ENCODE data around the gene R3HDM2. TPM values are rescaled to one million over a fixed set of nuclear protein-coding genes. Genes with fewer than 3 reads are reported as not detected.

R3HDM2 gene
- total and polyA plus RNA-seq, 2 of the 13 experiments (the other 11 are each of a cell fraction or from before 2014, with no cell fraction given): 11.1 to 23.5 TPM

DNA sequence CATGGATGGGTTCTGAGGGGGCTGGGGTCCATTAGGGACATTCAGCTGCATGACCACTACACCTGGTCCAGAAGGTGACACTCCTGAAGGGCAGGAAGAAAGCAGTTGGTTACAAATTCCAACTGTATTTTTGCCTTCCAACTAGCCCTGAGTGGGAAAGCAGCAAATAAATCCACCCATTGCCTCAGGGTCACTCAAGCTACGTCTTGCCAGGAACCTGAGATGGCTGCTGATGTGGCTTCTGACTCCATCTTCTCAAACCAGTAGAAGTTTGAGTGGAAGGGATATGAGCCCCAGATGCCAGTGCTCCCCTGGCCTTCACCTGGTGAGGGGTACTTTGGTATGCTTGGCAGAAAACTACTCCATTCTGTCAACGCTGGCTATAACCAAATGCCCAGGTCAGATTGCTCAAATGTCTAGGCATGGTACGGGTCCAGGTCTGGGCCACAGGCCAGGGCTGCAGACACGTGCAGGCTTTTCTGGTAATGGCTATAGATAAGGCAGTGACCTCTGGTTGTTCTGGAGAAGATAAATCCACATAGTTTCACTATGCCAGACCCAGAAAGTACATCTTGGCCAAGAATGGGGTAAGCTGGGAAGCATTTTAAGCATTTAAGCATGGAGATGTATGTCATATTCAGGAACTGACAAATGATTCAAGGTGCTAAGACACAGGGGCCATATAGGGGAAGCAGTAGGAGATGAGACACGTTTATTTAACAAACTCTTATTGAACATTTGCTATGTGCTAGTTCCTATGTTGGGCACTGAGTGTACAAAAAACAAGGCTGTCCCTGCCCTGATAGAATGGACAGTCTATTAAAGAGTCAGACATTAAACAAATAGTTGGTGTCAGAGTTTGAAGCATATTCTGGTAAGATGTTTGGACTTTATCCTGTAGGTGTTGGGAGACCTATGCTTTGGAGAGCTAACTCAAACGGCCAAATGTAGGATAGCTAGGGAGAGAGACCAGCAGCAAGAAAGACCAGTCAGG, 171.6 kb downstream of the R3HDM2 start:
- Histone ChIP-seq H3K4me2 (ENCODE audit: low read depth, low read length) (no peak overlapping the region), H3K36me3 (replicated peaks in 1 of 2; ENCODE audit: control insufficient read depth in 1 of 2, insufficient read depth in 2 of 2, low read length in 2 of 2) (peaks cover 9 to 42% of the 10 kb centered on the region in 2 experiments), H3K4me1 (ENCODE audit: insufficient read depth, low read length) (peaks cover 13% of the 10 kb centered on the region), H3K79me2 (ENCODE audit: insufficient read depth, low read length) (no peaks in the 10 kb centered on the region), H3K9ac (ENCODE audit: insufficient read depth, low read depth, low read length) (no peak overlapping the region), H3K9me3 (ENCODE audit: low read length) (no peaks in the 10 kb centered on the region), H3K27ac (ENCODE audit: extremely low read length, insufficient read depth, low read length) (no peak overlapping the region), H4K20me1 (ENCODE audit: insufficient read depth, low read length) (no peaks in the 10 kb centered on the region), H3K4me3 (replicated peaks in 1 of 3; ENCODE audit: insufficient read depth in 1 of 3, low read depth in 2 of 3, low read length in 3 of 3) (no peak overlapping the region), H2AFZ (ENCODE audit: low read length) (no peak overlapping the region), H3K27me3 (ENCODE audit: control insufficient read depth in 1 of 2, insufficient read depth in 2 of 2, low read length in 2 of 2) (no peaks in the 10 kb centered on the region)
- TF ChIP-seq CREBL2 (CRISPR knock-in tag; IDR thresholded peaks at IDR 0.05; ENCODE audit: borderline replicate concordance) (no peak), CBX1 (IDR thresholded peaks at IDR 0.05; ENCODE audit: low read depth) (no peak)
- BruUV-seq (replicated peaks): no TSS peak
- 55% methylated on average over 6 of the region's 6 CpGs for WGBS (ENCODE audit: low lambda C conversion rate)
- intact Hi-C loops (cut with micrococcal nuclease; ENCODE audit: unreplicated experiment) (no loop called here), in situ Hi-C loops (cut with HindIII; ENCODE audit: extremely low pct_ligation_motif_present, low pct_unique_long_range_greater_than_20kb) (no loop called here)
- ChIA-PET CTCF (ENCODE audit: low intra/inter-chr PET ratio, low total read pairs) (no interaction called here), POLR2A (no interaction called here)
- no peak for FAIRE-seq
- DNase-seq (ENCODE audit: low spot score): no peak
- 0 out of 3 replicates have a peak, but pooled peaks have one; percentile 36 for ATAC-seq

DNA sequence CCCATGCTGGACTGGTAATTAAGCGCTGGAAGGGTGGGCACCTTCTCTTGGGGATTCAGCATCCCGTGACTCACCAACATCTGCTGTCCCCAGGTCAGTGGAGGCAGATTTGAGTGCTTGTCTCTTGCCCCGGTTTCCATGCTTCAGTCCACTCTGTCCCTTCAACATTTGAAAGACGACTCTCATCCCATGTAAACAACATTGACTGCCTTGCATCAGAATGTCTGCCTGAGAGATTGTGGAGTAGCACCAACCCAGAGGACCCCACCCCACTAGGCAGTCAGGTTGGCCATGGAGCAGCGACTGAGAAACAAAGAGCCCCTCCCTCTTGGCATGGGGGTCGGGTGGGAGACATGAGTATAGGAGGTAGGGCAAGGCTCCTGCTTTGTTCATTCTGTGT, 174.9 kb downstream of the R3HDM2 start:
- POLR2A ChIA-PET: no interaction called here
- Histone ChIP-seq H4K20me1 (ENCODE audit: insufficient read depth, low read length) (no peaks in the 10 kb centered on the region), H3K27ac (ENCODE audit: extremely low read length, insufficient read depth, low read length) (no peak overlapping the region), H3K27me3 (ENCODE audit: control insufficient read depth in 1 of 2, insufficient read depth in 2 of 2, low read length in 2 of 2) (no peaks in the 10 kb centered on the region), H3K4me1 (ENCODE audit: insufficient read depth, low read length) (peaks cover 13% of the 10 kb centered on the region), H3K4me2 (ENCODE audit: low read depth, low read length) (no peak overlapping the region), H3K9me3 (ENCODE audit: low read length) (no peaks in the 10 kb centered on the region), H2AFZ (ENCODE audit: low read length) (no peak overlapping the region), H3K36me3 (replicated peaks in 1 of 2; ENCODE audit: control insufficient read depth in 1 of 2, insufficient read depth in 2 of 2, low read length in 2 of 2) (peaks cover 8 to 34% of the 10 kb centered on the region in 2 experiments; a peak in 4 of 5 replicates), H3K4me3 (replicated peaks in 1 of 3; ENCODE audit: insufficient read depth in 1 of 3, low read depth in 2 of 3, low read length in 3 of 3) (no peak overlapping the region), H3K79me2 (ENCODE audit: insufficient read depth, low read length) (no peaks in the 10 kb centered on the region), H3K9ac (ENCODE audit: insufficient read depth, low read depth, low read length) (no peak overlapping the region)
- DNase-seq (ENCODE audit: low spot score) (no peak), FAIRE-seq (no peak), ATAC-seq (no peak)
- no TSS peak for BruUV-seq (replicated peaks)
- intact Hi-C loops (cut with micrococcal nuclease; ENCODE audit: unreplicated experiment) (no loop called here), in situ Hi-C loops (cut with HindIII; ENCODE audit: extremely low pct_ligation_motif_present, low pct_unique_long_range_greater_than_20kb) (no loop called here)
- CTCF ChIA-PET (ENCODE audit: low intra/inter-chr PET ratio, low total read pairs): no interaction called here
- WGBS (ENCODE audit: low lambda C conversion rate): 96% methylated on average over 6 of the region's 6 CpGs
- TF ChIP-seq ZNF720 (CRISPR knock-in tag; IDR thresholded peaks at IDR 0.05) (no peak), UBTF (CRISPR knock-in tag; IDR thresholded peaks at IDR 0.05) (no peak), CHD4 (IDR thresholded peaks at IDR 0.05; ENCODE audit: borderline replicate concordance, low read length) (no peak), ZNF225 (CRISPR knock-in tag; IDR thresholded peaks at IDR 0.05) (no peak), ZBTB34 (CRISPR knock-in tag; IDR thresholded peaks at IDR 0.05) (no peak), AKAP8 (CRISPR knock-in tag; IDR thresholded peaks at IDR 0.05) (no peak), PRPF4 (IDR thresholded peaks at IDR 0.05; ENCODE audit: low read depth, low read length, poor library complexity, severe bottlenecking) (no peak), RFX1 (IDR thresholded peaks at IDR 0.05) (no peak), ZNF83 (CRISPR knock-in tag; IDR thresholded peaks at IDR 0.05; ENCODE audit: borderline replicate concordance) (no peak), SRY (CRISPR knock-in tag; IDR thresholded peaks at IDR 0.05) (no peak), KLF13 (CRISPR knock-in tag; IDR thresholded peaks at IDR 0.05) (no peak), RELA (CRISPR knock-in tag; IDR thresholded peaks at IDR 0.05) (no peak), MEIS2 (CRISPR knock-in tag; IDR thresholded peaks at IDR 0.05) (no peak)
